ENCODE results near the gene FGF11.

Gene FGF11

DNA sequence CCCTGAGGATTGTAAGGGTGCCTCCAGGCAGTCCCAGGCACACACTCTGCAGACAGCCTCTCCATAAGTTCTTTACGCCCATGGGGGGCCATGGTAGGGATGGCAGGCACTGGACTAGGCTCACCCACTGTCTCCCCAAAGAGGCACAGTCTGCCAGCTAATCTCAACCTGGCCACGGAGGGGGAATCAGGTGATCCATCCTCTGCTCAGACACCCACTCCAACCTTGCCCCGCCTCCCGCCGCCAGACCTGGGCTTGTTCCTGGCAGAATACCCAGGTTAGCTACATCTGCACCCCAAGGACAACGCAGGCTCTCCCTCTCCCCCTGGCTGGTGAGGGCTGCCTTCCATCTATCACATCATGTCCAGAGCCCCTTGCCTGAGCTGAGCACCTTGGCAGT lies 30.4 kb upstream of the FGF11 start:
- no peak for DNase-seq

GRCh38 chr17:7409716-7410115 lies 29.6 kb upstream of the FGF11 start:
- no peak for DNase-seq

DNA sequence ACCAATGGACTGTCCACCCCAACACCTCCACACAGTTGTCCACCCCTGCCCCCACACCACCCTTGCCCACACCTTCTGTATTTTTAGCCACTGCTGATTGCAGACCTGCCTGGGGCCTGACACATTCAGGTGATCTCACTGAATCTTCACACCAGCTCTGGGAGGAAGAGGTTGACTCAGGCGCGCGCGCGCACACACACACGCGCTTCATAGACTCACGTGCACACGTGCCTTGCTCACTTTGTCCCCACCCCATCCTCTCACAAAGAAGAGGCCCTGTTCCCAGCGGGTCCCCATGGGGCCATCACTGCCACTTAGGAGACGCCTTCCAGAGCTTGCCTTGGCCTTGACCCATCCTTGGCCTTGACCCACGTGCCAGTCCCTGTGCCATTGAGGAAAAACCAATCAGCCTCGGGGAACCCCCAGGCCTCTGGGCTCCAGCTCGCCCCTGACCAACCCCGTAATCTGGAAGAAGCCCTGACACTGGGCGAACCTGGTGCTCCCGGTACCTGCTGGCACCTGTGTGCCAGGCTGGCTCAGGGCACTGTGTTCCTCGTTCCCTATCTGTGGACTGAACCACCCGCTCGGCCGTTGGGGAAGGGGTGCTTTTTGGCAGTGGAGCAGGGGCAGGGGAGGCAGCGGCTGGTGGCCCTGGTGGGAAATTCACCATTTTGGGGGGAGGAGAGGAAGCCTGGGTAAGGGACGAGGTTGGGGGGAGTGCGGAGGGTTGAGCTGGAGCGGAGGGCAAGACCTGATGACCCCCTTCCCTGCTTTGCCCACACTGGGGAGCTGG lies 28.5 kb upstream of the FGF11 start:
- DNase-seq = no peak

- no peak for DNase-seq
These were observed 27.9 kb upstream of the FGF11 start for GRCh38 chr17:7411427-7411750.

- DNase-seq = no peak
These were observed 25.8 kb upstream of the FGF11 start for GRCh38 chr17:7413346-7413985.

GRCh38 chr17:7414837-7415236 lies 24.5 kb upstream of the FGF11 start:
- no peak for DNase-seq

DNA sequence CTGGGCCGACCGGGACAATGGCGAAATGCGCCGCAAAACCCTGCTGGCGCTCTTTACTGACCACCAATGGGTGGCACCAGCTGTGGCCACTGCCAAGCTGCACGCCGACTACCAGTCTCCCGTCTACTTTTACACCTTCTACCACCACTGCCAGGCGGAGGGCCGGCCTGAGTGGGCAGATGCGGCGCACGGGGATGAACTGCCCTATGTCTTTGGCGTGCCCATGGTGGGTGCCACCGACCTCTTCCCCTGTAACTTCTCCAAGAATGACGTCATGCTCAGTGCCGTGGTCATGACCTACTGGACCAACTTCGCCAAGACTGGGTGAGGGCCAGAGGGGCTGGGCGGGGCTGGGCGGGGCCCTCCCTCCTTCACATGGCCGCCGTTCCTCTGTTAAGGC lies 23.5 kb upstream of the FGF11 start:
- no peak for DNase-seq

- no peak for DNase-seq
These were observed 23.0 kb upstream of the FGF11 start for GRCh38 chr17:7416323-7416722.

- no peak for DNase-seq
These were observed 22.2 kb upstream of the FGF11 start for GRCh38 chr17:7417056-7417655.

DNA sequence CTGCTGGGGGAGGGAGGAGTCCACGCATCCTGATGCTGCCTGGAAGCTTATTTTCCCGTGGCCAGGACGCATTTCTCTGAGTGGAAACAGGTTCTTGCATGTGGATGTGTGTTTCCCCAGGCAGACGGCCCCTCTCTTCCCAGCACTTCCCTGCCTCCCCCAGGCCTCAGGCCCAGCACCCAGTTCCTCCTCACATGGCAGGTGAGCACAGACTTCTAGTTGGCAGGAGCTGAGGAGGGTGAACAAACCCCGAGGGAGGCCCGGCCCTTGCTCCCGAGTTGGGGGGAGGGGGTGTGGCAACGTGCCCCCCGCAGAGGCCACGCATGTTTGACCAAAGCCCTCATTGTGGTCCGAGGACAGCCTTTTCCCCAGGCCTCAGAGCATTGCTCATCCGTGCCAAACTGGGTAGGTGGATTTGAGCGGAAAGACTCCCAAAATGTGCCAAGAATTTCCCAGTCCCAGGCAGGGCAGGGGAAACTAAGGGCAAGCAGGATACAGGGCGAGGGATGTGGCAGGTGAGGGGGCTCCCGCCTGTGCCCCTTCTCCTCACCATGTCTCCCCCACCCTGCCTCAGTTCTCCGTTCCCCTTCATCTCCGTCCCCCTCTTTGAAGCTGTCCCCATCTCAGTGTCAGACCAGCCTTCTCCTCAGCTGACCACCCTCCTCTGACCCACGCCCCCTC lies 20.7 kb upstream of the FGF11 start:
- DNase-seq = no peak

- no peak for DNase-seq
These were observed 19.3 kb upstream of the FGF11 start, which contains the start of gene SPEM1 for GRCh38 chr17:7419819-7420610. SPEM1 (plus strand) TSS chr17:7420324; CDS start chr17:7420385, 61 bp downstream.

DNA sequence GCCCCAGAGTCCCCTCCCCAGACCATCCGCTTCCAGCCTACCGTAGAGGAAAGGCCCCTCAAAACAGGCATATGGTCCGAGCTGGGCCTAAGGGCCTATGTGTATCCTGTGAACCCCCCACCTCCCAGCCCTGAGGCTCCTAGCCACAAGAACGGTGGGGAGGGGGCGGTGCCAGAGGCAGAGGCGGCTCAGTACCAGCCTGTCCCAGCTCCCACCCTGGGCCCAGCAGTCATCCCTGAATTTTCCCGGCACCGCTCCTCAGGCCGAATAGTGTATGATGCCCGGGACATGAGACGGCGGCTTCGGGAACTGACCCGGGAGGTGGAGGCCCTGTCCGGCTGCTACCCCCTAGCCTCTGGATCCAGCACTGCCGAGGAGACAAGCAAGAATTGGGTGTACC lies 18.1 kb upstream of the FGF11 start:
- no peak for DNase-seq

- no peak for DNase-seq
These were observed 15.6 kb upstream of the FGF11 start for GRCh38 chr17:7423679-7424078.

- no peak for DNase-seq
These were observed 14.0 kb upstream of the FGF11 start, which contains the start of gene SPEM2 for GRCh38 chr17:7425316-7425715. SPEM2 (plus strand) TSS chr17:7425616; CDS start chr17:7425689, 73 bp downstream.

DNA sequence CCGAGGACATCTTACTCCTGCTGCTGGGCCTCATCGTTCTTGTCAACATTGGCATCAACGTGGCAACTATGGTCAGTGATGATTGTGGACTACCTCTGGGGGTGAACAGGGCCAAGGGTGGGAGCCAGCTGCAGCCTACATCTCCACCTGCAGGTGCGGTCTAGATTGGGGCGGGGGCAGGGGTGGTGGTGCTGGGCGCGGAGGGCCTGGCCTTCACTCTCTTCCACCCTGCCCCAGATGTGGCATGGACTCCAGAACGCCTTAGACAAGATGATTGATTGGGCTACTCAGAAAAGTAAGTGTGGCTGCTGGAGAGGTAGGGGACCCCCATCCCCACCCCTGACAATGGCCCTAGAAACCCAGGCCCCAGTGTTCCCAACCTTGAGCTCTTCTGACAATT lies 13.6 kb upstream of the FGF11 start:
- DNase-seq = no peak

DNA sequence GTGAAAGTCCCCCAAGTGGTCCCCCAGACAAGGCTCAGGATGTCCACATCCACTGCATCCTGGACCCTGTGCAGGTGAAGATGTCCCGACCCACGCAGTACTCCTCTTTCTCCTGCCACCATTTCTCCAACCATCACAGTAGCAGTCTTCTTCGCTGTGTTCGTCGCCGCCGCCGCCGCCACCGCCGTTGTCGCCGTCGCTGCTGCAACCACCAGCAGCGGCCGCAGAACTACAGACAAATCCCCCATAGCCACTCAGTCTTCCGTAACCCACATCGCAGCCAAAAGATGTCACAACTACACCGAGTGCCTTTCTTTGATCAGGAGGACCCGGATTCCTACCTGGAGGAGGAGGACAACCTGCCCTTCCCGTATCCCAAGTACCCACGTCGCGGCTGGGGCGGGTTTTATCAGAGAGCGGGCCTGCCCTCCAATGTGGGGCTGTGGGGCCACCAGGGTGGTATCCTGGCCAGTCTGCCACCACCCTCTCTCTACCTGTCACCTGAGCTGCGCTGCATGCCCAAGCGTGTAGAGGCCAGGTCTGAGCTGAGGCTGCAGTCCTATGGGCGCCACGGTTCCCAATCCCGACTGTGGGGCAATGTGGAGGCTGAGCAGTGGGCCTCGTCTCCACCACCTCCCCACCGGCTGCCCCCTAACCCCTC lies 13.0 kb upstream of the FGF11 start:
- no peak for DNase-seq

DNA sequence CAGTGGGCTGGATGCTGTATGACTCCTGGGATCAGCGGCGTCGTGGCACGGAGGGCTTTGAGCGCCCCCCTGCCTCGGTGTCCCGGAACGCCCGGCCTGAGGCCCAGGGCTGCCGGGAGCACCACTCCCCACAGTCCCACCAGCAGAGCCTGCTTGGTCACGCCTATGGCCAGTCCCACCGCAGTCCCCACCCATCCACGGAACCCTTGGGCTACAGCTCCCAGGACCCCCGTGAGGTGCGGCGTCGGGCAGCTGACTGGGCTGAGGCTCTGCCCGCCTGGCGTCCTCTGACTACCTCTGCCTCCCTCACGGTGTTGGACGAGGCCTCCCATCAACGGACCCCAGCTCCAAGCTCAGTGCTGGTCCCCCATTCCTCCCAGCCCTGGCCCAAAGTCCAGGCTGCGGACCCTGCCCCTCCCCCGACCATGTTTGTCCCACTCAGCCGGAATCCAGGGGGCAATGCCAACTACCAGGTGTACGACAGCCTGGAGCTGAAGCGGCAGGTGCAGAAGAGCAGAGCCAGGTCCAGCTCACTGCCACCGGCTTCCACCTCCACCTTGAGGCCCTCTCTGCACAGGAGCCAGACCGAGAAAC lies 12.3 kb upstream of the FGF11 start:
- no peak for DNase-seq

GRCh38 chr17:7427549-7427948 lies 11.8 kb upstream of the FGF11 start:
- no peak for DNase-seq

DNA sequence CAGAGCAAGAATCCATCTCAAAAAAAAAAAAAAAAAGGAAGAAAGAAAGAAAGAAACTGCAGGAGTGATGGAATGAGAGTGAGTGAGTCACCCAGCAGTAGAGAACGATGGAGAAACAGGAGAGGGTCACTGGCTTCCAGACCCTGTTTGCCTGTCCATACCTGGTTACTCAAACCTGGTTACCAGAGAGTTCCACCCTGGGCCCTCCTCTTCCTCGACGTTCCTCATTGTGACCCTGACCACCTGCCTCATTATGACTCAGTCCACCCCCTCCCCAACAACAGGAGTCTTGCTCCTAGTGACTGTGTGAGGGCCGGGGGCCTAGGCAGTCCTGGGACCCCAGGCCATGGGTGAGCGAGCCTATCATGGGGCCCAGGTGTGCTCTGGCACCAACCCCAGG lies 10.8 kb upstream of the FGF11 start, which contains the start of gene SPEM3:
Gene SPEM3, plus strand, starts transcription at position 301 of the 400 bp plus-strand sequence. Its CDS starts 46 bp downstream, at position 347.
- no peak for DNase-seq

DNA sequence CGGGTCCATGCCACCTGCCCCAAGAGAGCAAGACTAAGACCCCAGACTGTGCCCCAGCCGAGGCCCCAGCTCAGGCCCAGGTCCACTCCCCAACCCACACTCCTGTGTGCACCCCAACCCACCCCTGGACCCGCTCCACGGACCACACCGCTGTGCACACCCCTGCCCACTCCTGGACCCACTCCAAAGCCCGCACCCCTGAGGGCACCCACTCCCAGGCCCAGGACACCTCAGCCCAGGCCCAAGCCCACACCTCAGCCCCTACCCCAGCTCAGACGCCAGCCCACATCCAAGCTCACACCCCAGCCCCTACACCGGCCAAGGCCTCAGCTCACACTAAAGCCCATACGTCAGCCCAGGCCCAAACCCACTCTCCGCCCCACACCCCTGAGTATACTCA lies 9.6 kb upstream of the FGF11 start:
- DNase-seq = no peak

DNA sequence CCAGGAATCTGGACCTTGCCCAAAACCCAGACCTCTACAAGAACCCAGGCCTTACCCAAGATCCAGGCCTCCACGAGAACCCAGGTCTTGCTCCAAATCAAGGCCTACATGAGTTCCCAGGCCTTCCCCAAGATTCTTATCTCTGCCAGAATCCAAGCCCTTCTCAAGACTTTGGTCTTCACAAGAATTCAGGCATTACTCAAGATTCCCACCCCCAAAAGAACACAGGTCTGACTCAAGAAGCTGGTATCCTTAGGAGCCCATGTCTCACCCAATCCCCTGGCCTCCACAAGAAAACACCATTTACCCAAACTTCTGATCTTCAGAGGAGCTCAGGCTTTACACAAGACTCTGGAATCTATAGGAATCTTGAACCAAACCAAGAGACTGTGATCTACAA lies 8.1 kb upstream of the FGF11 start:
- no peak for DNase-seq

- no peak for DNase-seq
These were observed 7.0 kb upstream of the FGF11 start for GRCh38 chr17:7432296-7432695.

Measured in NCI-H1930 (cell line).